Epithelial cell of esophagus (primary cell): Measurements from ENCODE around the gene IPO4.
A peak's percentile ranks its signal among the peaks of the same experiment; 100 is the strongest.
"Not testable (repeated sequence)": the region's sequence is repeated elsewhere in the genome, so short reads cannot be mapped to it uniquely, and the experiment has no call there.

Experiments
- DNase-seq: peaks from one replicate; pipeline ENCODE4 v3.0.0; 2010; ENCODE audit warnings: low read depth
- H3K4me3 ChIP-seq: 2 replicates; pipeline ENCODE4 v1.5.1; 2011; ENCODE audit warnings: mild to moderate bottlenecking, low read length, control low read depth
- TF ChIP-seq, protein P1 (sequence below): IDR thresholded peaks from 2 replicates; pipeline ENCODE4 v1.5.1; 2011; ENCODE audit warnings: low read depth, mild to moderate bottlenecking, low read length, control low read depth, inconsistent platforms; ENCODE audit not compliant: insufficient read depth; ENCODE audit errors: missing control alignments

IPO4 gene

DNA sequence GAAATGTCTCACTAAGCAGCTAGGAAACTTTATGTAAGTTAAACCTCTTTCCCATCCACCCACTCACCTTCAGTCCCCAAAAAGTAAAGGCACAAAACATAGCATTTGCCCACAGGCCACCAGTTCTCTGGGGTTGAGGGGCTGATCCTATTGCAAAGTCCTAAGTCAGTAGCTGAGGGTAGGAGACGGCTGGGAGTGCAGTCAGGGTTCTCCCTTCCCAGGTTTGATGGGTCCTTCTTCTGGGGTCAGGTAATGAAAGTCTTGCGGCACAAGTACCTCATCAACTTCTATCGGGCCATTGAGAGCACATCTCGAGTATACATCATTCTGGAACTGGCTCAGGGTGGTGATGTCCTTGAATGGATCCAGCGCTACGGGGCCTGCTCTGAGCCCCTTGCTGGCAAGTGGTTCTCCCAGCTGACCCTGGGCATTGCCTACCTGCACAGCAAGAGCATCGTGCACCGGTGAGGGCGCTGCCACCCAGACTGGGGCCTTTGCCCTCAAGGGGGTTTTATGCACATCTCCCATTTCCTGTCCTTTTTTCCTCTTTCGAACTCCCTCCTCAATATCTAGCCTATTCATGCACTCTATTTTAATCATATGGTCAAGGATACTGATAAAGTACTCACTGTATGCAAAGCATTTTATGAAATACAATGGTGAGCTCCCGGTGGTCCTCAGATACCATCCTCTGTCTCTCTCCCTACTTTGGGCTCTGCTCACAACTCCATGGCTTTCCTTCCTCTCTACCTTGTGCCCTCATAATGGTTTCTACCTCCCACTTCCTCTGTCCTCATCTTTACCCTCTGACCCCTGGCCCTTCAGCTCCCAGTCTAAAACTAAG, 17.9 kb upstream of the IPO4 start:
- no peak for DNase-seq
- no peak overlapping the region for H3K4me3 ChIP-seq
- TF ChIP-seq, protein P1, sequence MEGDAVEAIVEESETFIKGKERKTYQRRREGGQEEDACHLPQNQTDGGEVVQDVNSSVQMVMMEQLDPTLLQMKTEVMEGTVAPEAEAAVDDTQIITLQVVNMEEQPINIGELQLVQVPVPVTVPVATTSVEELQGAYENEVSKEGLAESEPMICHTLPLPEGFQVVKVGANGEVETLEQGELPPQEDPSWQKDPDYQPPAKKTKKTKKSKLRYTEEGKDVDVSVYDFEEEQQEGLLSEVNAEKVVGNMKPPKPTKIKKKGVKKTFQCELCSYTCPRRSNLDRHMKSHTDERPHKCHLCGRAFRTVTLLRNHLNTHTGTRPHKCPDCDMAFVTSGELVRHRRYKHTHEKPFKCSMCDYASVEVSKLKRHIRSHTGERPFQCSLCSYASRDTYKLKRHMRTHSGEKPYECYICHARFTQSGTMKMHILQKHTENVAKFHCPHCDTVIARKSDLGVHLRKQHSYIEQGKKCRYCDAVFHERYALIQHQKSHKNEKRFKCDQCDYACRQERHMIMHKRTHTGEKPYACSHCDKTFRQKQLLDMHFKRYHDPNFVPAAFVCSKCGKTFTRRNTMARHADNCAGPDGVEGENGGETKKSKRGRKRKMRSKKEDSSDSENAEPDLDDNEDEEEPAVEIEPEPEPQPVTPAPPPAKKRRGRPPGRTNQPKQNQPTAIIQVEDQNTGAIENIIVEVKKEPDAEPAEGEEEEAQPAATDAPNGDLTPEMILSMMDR, result no peak

GRCh38 chr14:24204163-24205146, 15.8 kb upstream of the IPO4 start:
- DNase-seq, result no peak
- H3K4me3 ChIP-seq, result no peak overlapping the region
- TF ChIP-seq, protein P1, result no peak

GRCh38 chr14:24203249-24203886, 14.8 kb upstream of the IPO4 start:
- not testable (repeated sequence) for H3K4me3 ChIP-seq, DNase-seq

DNA sequence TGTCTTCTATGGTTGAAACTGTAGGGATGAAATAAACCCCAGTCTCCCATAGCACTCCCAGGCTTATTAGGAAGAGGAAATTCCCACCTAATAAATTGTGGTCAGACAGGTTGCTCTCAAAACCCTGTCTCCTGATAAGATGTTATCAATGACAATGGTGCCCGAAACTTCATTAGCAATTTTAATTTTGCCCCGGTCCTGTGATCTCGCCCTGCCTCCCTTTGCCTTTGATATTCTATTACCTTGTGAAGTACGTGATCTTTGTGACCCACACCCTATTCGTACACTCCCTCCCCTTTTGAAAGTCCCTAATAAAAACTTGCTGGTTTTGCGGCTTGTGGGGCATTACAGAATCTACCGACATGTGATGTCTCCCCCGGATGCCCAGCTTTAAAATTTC, 13.9 kb upstream of the IPO4 start:
- DNase-seq, H3K4me3 ChIP-seq: not testable (repeated sequence)

DNA sequence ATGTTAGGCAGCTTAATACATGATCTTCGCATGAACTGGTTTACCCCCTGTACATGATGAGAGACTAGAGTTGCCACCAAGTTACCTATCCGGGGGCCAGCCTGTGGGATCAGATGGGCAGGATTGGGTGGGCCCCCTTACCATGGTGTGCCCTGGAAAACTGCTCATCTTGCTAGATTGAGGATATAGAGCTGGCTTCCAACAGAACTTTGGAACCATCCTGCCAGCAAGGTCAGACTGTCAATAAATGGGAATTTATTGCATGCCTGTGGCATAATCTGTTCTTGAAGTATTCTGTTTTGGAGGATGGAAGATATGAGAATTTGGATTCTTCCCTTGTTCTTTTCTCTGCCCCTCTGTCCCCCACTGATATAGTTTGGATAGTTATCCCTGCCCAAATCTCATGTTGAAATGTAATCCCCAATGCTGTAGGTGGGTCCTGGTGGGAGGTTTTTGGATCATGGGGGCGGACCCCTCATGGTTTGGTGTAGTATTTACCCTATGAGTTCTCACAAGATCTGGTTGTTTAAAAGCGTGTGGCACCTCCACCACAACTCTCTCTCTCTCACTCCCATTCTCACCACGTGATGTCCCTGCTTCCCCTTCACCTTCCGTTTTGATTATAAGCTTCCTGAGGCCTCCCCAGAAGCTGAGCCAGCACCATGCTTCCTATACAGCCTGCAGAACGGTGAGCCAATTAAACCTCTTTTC, 10.4 kb upstream of the IPO4 start:
- no peak for DNase-seq
- no peak overlapping the region for H3K4me3 ChIP-seq
- TF ChIP-seq, protein P1, result no peak

GRCh38 chr14:24197056-24197450, 8.4 kb upstream of the IPO4 start:
- TF ChIP-seq, protein P1, result no peak
- peak overlapping the region; percentile 7 for H3K4me3 ChIP-seq
- no peak for DNase-seq
